Parathyroid adenoma (tissue), 2 donors: ENCODE measurements around the gene FAM20C.

Experiments used
- H2AFZ ChIP-seq: fragments of 300-600 bp; sonication (generic); one replicate; pipeline ENCODE4 v1.7.0; 2017; ENCODE audit warnings: antibody characterized with exemption, mild to moderate bottlenecking
- H3K27ac ChIP-seq: fragments of 300-600 bp; sonication (generic); one replicate; pipeline ENCODE4 v1.7.0; 2017
- H3K27me3 ChIP-seq: fragments of 300-600 bp; sonication (generic); one replicate; pipeline ENCODE4 v1.7.0; 2017; ENCODE audit warnings: low read length; ENCODE audit not compliant: control insufficient read depth, insufficient read depth
- H3K36me3 ChIP-seq: fragments of 300-600 bp; sonication (generic); one replicate; pipeline ENCODE4 v1.7.0; 2017; ENCODE audit warnings: low read length; ENCODE audit not compliant: control insufficient read depth, insufficient read depth
- H3K4me1 ChIP-seq: fragments of 300-600 bp; sonication (generic); one replicate; pipeline ENCODE4 v1.7.0; 2017; ENCODE audit warnings: control low read depth
- H3K4me2 ChIP-seq: fragments of 300-600 bp; sonication (generic); one replicate; pipeline ENCODE4 v1.7.0; 2017; ENCODE audit warnings: low read length
- H3K4me3 ChIP-seq: fragments of 300-600 bp; sonication (generic); one replicate; pipeline ENCODE4 v1.7.0; 2017; ENCODE audit warnings: low read depth, low read length
- H3K79me2 ChIP-seq: fragments of 300-600 bp; sonication (generic); one replicate; pipeline ENCODE4 v1.7.0; 2017; ENCODE audit warnings: control low read depth
- H3K9ac ChIP-seq: fragments of 300-600 bp; sonication (generic); one replicate; pipeline ENCODE4 v1.7.0; 2017; ENCODE audit warnings: mild to moderate bottlenecking
- H3K9me3 ChIP-seq: fragments of 300-600 bp; sonication (generic); one replicate; pipeline ENCODE4 v1.7.0; 2017; ENCODE audit warnings: low read length; ENCODE audit not compliant: control insufficient read depth
- CTCF ChIP-seq: fragments of 300-600 bp; sonication (generic); IDR thresholded peaks from one replicate; pipeline ENCODE4 v1.7.0; 2017; ENCODE audit warnings: antibody characterized with exemption, mild to moderate bottlenecking
- donor health status: primary hyperparathyroidism.

FAM20C gene

GRCh38 chr7:245574-246295 lies 53.4 kb downstream of the FAM20C start:
- no peak for TF ChIP-seq CTCF
- no peak overlapping the region for H3K9ac ChIP-seq
- no peaks in the 10 kb centered on the region for H3K79me2 ChIP-seq
- H3K27ac ChIP-seq: no peak overlapping the region
- no peaks in the 10 kb centered on the region for H3K36me3 ChIP-seq
- H3K27me3 ChIP-seq: no peaks in the 10 kb centered on the region
- H3K9me3 ChIP-seq: no peaks in the 10 kb centered on the region
- H3K4me1 ChIP-seq: no peaks in the 10 kb centered on the region
- H2AFZ ChIP-seq: no peak overlapping the region
- H3K4me3 ChIP-seq: no peak overlapping the region
- H3K4me2 ChIP-seq: no peak overlapping the region

DNA sequence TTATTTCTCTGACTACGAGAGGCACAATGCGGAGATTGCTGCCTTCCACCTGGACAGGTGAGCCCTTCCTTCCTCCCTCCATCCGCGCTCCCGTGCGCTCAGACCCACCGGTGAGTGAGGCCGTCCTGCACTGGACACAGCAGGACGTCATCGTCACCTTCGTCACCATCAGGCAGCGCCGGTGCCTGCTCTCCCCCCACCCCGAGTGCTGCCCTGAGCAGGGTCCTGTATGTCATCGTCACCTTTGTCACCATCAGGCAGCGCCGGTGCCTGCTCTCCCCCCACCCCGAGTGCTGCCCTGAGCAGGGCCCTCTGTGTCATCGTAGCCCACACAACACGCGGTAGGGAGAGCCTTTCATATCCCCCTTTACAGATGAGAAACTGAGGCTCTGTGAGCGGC lies 54.1 kb downstream of the FAM20C start:
- H3K36me3 ChIP-seq: no peaks in the 10 kb centered on the region

DNA sequence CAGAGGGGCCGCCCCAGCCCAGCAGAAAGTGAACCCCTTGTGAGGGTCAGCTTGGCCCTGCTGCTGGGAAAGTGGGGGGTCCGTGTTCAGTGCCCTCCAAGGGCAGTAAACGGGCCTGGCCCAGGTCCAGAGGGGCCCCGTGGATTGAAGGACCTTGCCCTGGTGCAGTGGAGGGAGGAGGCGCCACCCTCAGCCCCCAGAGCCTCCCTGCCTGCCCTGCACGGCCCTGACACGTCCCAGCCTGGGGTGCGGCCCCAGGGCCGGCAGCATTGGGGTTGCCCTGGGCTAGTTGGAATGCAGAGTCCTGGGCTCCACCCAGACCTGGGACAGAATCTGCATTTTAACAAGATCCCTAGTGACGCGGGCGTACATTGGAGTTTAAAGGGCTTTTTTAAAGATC lies 54.8 kb downstream of the FAM20C start:
- no peaks in the 10 kb centered on the region for H3K4me1 ChIP-seq
- H3K27ac ChIP-seq: no peak overlapping the region
- no peak for TF ChIP-seq CTCF
- H3K9ac ChIP-seq: no peak overlapping the region
- no peaks in the 10 kb centered on the region for H3K9me3 ChIP-seq
- H3K4me2 ChIP-seq: no peak overlapping the region
- no peak overlapping the region for H2AFZ ChIP-seq
- no peak overlapping the region for H3K4me3 ChIP-seq
- H3K79me2 ChIP-seq: no peaks in the 10 kb centered on the region
- H3K36me3 ChIP-seq: no peaks in the 10 kb centered on the region
- H3K27me3 ChIP-seq: no peaks in the 10 kb centered on the region

More for the DNA sequence above, 54.1 kb downstream of the FAM20C start:
- H3K4me2 ChIP-seq: no peak overlapping the region
- no peaks in the 10 kb centered on the region for H3K9me3 ChIP-seq
- H3K27ac ChIP-seq: no peak overlapping the region
- TF ChIP-seq CTCF: no peak
- no peaks in the 10 kb centered on the region for H3K27me3 ChIP-seq
- H3K4me3 ChIP-seq: no peak overlapping the region
- H3K79me2 ChIP-seq: no peaks in the 10 kb centered on the region
- H3K9ac ChIP-seq: no peak overlapping the region
- no peak overlapping the region for H2AFZ ChIP-seq
- H3K4me1 ChIP-seq: no peaks in the 10 kb centered on the region

- Histone ChIP-seq H3K27ac (no peak overlapping the region), H2AFZ (no peak overlapping the region), H3K4me1 (no peaks in the 10 kb centered on the region), H3K4me3 (no peak overlapping the region), H3K79me2 (no peaks in the 10 kb centered on the region), H3K9ac (no peak overlapping the region), H3K27me3 (no peaks in the 10 kb centered on the region), H3K36me3 (no peaks in the 10 kb centered on the region), H3K4me2 (no peak overlapping the region), H3K9me3 (no peaks in the 10 kb centered on the region)
- no peak for TF ChIP-seq CTCF
These were observed 55.3 kb downstream of the FAM20C start for GRCh38 chr7:247636-248035.
